ENCODE results near the gene MROH8.
"Not testable (repeated sequence)": the region's sequence is repeated elsewhere in the genome, so short reads cannot be mapped to it uniquely, and the experiment has no call there.

MROH8 gene

DNA sequence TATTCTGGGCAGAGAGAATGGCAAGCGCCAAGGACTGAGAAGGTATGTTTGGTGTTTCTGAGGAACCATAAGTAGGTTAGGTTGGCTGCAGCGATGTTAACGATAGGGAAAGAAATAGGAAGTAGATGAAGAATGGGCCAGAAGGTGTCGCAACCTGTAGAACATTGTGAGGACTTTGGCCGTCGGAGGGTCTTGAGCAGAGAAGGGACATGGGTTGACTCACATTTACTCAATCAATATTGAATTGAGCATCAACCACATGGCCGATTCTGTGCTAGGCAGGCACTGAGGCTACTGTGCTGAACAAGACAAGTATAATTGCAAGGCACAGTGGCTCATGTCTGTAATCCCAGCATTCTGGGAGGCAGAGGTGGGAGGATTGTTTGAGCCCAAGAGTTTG lies 27.1 kb downstream of the MROH8 start:
- no peak for DNase-seq

DNA sequence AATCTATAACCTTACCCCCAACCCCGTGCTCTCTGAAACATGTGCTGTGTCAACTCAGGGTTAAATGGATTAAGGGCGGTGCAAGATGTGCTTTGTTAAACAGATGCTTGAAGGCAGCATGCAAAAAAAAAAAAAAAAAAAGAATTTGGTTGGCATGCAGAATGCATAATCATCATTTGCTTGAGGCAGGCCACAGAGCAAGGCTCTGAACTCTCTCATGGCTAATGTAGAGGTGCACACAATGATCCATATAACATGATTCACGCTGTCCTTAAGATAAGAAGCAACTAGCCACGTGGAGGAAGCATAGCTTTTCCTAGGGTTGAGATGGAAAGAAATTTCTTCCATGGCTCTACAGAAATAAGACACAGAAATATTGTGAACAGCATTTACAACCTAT lies 27.8 kb downstream of the MROH8 start:
- DNase-seq, result no peak

DNA sequence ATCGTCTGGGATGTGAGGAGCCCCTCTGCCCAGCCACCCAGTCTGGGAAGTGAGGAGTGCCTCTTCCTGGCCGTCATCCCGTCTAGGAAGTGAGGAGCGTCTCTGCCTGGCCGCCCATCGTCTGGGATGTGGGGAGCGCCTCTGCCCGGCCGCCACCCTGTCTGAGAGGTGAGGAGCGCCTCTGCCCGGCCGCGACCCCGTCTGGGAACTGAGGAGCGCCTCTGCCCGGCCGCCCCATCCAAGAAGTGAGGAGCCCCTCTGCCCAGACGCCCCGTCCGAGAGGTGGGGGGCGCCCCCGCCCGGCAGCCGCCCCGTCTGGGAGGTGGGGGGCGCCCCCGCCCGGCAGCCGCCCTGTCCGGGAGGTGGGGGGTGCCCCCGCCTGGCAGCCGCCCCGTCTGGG lies 28.5 kb downstream of the MROH8 start:
- DNase-seq, result not testable (repeated sequence)

DNA sequence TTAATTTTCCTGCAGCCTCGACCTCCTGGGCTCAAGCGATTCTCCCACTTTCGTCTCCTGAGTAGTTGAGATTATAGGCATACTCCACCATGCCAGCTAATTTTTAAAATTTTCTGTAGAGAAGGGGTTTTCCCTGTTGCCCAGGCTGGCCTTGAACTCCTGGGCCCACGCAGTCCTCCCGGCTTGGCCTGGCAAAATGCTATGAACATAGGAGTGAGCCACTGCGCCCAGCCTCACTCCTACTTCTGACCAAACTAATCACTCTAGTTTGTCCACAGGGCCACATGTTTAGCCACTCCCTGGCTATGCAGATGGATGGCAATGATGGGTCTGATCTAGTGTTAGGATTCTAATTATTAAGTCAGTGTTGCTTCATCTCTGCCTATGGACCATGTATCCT lies 32.1 kb downstream of the MROH8 start:
- no peak for DNase-seq

DNA sequence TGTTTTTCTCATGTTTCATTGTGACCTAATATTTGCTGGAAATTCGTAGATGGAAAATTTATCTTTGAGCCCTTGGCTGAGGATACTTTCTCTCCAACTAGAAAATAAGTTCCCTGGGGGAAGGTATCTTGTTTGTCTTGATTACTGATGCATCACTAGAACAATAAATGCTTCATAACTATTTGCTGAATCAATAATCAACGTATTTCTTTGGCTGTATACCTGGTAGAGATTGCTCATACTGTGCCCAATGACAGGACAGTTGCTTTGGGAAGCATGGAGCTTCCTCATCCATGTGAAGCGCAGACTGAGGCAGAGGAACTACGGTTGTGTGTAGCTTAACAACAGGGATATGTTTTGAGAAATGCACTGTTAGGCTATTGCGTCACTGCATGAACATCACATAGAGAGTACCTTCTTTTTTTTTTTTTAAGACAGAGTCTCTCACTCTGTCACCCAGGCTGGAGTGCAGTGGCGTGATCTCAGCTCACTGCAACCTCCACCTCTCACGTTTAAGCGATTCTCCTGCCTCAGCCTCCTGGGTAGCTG lies 34.4 kb downstream of the MROH8 start:
- DNase-seq, result no peak

DNA sequence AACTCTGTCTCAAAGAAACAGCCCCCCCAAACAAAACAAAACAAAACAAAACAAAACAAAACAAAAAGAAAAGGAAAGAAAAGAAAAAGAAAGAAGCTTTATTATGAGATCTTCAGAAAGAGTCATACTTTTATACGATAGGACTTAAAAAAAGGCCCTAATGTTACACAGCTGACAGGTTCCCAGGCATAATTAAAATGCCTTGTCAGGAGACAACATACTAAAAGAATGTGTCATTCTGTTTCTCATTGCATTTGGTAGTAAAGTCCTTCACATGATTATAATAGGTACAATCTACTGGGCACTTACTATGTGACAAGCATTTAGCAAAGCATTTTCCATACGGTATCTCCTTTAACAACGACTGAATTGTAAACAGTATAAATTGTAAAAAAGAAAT lies 36.6 kb downstream of the MROH8 start:
- no peak for DNase-seq

DNA sequence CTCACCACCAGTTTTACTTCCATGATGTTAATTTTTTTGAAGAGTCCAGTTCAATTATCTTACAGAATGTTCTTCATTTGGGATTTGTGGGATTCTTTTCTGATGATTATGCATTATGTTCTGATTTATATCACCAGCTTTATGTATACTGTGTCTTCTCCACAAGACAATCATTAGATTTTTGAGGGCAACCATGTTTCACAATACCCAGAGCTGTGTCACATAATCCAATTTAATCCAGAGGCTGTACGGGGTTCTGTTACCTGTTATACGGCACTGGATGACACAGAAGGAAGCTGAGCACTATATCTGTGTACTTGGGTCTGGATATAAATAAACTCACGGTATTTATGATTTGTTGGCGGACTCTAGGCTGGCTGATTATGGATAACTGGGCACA lies 41.8 kb downstream of the MROH8 start:
- DNase-seq, result no peak

DNA sequence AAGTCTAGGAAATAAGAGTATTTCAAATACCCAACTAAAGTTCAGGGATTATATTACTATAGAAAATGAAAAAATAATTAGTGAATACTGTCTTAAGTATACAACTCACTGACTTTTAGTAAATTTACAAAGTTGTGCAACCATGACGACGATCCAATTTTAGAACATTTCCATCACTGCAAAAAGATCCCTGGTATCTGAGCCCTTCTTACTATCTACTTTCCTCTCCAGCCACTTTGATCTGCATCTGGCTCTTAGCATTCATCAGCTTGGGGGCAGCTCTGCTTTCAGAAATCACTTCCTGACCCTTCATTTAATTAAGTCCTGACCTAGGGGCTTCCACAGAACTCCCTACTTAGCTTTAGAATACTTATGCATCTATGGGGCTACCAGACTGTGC lies 45.4 kb downstream of the MROH8 start:
- DNase-seq, result no peak

DNA sequence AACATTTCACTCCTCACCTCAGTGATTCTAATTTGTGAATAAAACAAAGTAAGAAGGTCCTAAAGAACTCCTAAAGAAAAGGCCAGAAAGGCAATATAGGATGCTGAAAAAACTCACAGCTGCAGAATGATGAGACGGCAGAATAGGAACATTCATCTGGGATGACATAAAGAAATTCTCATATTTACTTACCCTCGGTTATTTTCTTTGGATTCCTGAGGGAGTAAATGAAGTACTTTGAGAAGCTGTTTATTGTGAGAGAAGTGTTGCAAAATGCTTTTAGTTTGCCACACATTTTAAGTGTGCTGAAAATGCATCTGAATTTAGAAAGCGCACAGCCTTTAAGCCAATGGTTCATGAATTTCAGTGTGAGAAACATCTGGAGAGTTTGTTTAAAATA lies 47.9 kb downstream of the MROH8 start:
- no peak for DNase-seq

DNA sequence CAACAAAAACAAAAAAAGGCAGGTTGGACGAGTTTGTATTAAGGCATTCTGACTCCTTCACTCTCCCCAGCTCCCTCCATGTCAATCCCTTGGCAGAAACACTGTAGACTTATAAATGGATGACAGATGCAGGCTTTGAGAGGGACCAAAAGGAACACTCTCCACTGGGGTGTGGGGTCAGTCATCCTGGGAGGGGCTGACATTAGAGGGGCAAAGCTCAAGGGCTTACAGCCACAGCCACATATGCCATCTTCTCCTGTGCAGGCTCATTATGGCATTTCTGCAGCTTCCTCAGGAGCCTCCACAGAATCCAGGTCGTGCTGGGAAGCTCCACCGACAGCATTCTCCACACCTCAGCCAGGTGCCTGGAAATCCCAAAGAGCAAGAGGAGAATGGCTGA lies 50.5 kb downstream of the MROH8 start:
- no peak for DNase-seq

DNA sequence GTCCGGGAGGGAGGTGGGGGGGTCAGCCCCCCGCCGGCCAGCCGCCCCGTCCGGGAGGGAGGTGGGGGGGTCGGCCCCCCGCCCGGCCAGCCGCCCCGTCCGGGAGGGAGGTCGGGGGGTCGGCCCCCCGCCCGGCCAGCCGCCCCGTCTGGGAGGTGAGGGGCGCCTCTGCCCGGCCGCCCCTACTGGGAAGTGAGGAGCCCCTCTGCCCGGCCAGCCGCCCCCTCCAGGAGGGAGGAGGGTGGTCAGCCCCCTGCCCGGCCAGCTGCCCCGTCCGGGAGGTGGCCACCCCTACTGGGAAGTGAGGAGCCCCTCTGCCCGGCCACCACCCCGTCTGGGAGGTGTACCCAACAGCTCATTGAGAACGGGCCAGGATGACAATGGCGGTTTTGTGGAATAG lies 53.1 kb downstream of the MROH8 start:
- not testable (repeated sequence) for DNase-seq

DNA sequence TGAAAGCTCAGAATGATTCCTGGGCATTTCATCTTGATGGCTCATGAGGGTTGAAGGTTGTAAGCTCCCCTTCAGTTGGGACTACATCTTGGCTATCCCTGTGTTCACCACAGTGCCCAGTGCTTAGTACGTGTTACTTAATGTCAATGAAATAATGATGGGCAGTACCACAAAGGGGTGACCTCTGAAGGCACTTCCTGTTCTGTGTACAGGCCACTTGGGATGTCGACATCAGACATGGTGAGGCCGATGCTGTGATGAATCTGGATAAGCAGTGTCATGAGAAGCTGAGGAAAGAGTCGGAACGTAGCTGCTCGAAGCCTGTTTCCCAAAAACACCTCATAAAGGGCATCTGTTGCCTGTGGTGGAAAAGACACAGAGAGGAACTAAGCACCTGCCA lies 55.9 kb downstream of the MROH8 start:
- DNase-seq, result no peak

DNA sequence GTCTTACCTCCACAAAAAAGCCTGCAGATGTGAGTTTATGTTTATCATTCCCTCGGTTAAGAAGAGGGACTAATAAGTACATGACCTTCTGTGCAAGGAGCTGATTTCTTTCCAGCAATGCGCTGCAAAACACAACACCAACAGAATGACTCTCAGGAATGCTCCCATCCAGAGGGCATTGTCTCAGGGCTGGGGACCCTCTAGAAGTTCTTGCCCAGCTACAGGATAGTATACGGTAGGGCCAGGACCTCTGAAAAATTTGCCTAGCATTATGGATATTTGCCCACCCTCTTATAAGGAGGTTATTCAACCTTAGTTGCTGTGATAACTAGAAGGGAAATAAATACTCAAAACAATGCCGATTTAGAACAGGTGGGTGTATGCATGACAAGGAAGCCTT lies 58.9 kb downstream of the MROH8 start:
- no peak for DNase-seq

DNA sequence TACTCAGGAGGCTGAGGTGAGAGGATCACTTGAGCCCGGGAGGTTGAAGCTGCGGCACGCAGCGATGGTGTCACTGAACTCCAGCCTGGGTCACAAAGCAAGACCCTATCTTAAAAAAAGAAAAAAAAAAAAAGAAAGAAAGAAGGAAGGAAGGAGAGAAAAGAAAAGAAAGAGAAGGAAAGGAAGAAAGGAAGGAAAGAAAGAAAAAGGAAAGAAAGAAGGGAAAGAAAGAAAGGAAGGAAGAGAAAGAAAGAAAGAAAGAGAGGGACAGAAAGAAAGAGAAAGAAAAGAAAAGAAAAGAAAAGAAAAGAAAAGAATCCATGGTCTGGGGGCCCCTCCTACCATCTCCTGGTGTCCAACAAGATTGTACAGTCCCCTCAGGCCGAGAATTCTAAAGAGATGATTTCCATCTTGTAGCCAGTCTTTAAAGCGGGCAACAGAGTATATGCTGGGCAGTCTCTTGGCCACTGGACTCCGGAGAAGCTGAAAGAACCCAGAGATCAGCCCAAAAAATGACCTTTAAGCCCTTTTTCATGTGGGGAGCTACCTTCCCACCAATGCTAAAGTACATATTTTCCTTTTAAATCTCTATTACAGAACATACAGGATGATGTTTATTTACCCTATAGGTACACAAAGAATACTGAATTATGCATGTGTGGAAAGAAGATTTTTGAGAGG lies 59.9 kb downstream of the MROH8 start:
- DNase-seq, result no peak

DNA sequence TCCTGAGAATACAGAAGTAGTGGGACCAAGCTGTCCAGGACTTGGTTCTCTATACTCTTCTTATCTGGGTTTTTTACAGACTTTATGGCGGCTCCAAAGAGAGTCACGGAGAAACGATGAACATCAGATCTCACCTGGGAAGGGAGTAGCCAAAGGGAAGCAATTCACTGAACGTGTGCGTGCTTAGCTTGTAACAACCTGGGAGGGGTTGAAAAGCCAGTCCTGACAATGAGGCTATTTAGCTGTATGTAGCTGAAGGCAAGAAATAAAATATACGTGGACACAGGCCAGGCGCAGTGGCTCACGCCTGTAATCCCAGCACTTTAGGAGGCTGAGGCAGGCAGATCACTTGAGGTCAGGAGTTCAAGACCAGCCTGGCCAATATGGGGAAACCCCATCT lies 65.3 kb downstream of the MROH8 start:
- DNase-seq, result no peak

DNA sequence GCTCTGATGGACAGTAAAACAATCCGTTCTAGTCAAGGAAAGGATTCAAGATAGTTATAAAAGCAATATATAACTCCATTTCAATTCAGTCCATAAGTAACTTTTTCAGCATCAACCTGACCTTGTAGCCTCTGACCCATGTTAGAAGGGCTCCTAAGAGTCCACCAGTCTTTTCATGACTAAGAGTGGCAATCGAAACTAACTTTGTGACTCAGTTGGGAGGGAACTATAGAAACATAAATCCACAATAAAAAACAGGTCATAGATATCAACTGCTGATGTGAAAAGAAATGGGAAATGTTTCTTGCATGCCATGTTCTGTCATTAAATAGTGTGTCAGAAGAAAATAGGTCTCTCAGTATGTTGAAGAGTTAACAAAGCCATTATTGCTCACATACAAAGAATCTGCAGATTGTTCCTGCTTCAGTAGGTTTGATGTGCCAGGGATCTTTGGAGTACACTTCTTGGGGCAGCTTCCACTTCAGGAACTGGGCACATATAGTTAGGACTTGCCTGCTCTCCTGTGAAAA lies 67.4 kb downstream of the MROH8 start:
- no peak for DNase-seq

DNA sequence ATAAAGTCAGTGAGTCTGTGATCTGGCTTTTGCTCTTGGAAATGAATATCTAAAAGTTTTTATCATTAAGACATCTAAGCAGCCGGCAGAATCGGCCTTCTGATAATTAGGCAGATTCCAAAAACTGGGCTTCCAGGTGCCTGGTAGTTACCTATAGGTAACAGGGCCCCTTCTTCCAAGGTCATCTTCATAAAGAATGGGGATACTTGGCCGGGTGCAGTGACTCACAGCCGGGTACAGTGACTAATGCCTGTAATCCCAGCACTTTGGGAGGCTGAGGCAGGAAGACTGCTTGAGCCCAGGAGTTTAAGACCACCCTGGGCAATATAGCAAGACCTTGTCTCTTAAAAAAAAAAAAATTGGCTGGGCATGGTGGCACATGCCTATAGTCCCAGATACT lies 70.7 kb downstream of the MROH8 start:
- DNase-seq, result no peak

DNA sequence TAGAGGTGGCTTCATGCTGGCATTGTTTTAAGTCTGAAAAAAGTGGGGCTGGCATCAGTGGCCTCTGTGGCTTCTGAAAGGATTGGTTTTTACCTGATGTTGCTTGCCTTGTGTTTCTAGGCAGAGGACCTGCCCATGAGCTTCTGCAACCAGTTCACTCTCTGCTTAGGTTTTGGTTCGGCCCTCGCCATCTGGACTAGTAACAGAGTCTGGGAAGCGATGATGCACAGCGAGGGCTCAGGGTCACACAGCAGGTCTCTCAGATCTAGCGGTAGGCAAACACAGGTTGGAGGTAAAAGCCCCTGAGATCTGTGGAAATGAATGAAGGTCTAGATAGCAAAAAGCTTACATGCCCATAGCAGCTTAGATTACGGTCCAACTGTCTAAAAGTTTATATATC lies 76.8 kb downstream of the MROH8 start:
- no peak for DNase-seq

DNA sequence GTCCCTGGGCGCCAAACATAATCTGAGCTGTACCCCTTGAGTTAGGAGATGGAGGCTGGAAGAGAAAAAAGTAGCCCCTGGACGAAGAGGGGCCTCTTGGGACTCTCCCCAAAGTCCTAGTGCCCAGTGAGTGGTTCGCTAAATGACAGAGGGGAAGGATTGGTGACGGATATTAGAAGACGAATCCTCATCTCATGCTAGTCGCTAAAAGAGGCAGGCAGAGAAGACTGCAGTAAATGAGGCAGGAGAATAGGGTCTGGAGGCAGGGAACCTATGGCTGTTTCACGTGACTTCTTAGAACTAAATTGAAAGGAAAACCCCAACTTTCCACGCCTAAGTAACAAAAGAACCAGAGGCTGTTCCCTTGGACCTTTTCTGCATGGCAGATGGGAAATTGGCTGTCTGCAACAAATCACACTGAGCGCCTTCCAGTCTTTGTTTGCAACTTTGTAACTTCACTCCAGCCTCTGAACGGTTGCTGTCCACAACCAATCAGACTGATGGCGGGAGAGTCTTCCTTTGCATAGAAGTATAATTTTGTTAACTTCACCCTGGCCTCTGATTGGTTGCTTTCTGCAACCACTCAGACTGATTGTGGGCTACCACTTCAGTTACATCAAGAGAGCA lies 82.8 kb downstream of the MROH8 start:
- no peak for DNase-seq

DNA sequence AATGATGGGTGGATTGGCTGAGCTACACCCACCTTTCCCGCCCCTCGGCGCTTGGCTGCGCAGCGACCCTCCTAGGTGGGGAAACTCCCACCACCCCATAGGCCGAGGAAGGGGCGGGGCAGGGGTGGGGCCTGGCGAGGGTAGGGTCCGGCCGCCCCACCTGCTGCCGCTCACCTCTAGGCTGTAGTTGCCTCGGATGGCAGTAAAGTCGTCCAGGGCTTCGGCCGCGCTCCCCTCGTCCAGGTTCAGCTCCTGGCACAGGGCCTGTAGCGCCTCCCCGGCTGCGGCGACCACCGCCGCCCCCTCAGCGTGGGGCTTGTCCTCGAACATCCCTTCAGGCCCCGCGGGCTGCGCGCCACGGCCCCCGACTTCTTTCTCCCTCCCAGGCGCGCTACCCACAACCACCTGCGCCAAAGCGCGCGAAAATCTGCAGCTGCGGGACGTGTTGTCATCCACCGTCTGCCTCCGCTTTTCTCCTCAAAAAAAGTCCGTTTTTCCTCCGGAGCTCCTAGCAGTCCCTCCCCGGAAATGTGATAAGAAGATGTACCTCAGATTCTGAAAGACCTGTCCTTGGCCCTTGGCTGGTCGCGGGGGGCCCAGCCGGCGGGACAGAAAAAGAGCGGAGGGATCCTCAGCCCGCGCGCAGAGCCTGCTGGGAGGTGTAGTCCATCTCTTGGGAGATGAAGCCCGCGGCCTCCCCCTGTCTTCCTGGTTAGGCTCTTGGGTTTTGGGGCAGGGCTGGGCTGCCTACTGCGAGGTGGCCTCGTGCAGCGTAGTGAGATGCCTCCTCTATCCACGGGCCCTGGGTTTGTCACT lies 83.5 kb downstream of the MROH8 start, which contains the start of gene RBL1:
Gene RBL1, minus strand, starts transcription at position 399 of the 816 bp plus-strand sequence. Its CDS starts 69 bp downstream, at position 330.
- DNase-seq, result peak; percentile 36

DNA sequence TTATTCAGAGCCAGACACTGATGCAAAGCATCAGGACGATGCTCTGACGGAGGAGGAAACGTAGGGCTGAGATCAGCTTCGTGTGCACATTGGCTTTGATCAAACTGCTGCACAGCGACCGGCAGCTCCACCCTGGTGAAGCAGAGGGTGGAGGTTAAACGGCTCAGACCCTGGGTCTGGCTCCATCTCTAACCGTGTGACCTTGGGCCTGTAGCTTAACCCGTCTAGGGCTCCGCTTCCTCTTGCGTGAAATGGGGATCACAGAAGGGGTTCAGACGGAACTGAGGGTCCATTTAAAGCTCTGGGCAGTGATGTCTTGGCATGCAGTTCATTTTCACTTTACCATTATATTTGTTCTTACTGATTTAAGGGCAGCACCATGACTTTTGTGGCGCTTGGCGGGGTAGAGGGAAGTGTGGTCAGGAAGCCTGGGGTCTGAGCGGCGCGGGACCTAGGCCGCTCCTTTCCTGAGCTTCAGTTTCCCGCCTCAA lies 84.2 kb downstream of the MROH8 start:
- no peak for DNase-seq

DNA sequence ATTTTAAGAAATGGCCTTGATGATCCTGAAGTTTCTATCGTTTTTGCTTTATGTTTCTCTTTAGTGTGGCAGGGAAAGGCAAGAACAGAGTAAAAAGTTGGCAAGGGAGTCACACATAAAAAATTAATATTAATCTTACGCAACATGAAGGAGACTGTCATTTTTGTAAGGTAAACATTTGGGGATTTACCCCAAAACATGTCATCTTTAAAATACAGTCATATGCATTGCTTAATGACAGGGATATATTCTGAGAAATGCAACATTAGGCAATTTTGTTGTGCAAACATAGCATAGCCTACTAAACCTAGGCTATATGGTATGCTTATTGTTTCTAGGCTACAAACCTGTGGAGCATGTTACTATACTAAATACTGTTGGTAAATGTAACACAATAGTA lies 88.9 kb downstream of the MROH8 start:
- no peak for DNase-seq

DNA sequence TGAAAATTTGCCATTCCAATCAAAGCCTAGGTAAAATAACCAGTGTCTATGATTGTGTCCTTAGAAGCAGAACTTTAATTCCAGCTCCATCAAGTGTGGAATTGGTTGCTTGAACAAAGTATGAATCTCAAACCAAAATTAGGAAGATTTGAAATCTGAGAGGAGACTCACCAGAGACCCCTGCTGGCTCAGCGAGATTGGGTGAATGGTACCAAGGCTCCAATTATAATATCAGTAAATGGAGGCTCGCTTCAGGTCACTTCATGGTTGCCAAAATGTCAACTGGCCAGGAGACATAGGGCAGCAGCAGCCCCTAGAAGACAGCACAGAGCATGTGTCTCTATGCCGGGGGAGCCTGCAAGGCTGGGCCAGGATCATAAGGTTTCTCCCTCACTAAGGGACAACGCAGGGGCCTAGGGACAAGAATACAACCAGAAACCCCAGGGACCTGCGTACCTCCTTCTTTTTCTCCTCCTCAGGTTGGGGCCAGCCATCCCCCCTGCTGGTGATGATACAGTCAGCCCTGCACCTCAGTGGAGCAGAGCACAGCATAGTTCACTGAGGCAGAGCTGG lies 97.5 kb downstream of the MROH8 start:
- no peak for DNase-seq

All from NCI-H187 treated with DMSO at 0.1 percent for 48 hours (cell line).